Activated CD8-positive, alpha-beta memory T cell treated with anti-CD3 and anti-CD28 coated beads, Interleukin-2, amount 10 ng/mL, durations not matched to agents 7 days and 5 days (primary cell): ENCODE data around the gene SAMD11. TPM values are rescaled to one million over a fixed set of nuclear protein-coding genes. Genes with fewer than 3 reads are reported as not detected.
"Not testable (repeated sequence)": the region's sequence is repeated elsewhere in the genome, so short reads cannot be mapped to it uniquely, and the experiment has no call there.

ENCODE experiments used
- ATAC-seq: fragments of 150-1000 bp; cut with Tn5 transposase; one replicate; pipeline ENCODE4 v1.10.0; 2021; ENCODE audit warnings: moderate library complexity
- CTCF ChIA-PET: fragments of 350-600 bp; sonication (Branson Sonifier 250); formaldehyde crosslinking; loops from one replicate; lab custom pipeline; 2021; ENCODE audit warnings: antibody characterized with exemption; lab: Charles Lee
- DNase-seq: peaks from one replicate; pipeline ENCODE4 v3.0.0-alpha.2; 2020
- H3K27ac Mint-ChIP-seq: one replicate; pipeline ENCODE4 v1.8.0; 2021; ENCODE audit warnings: mild to moderate bottlenecking, mixed read lengths
- H3K27me3 Mint-ChIP-seq: one replicate; pipeline ENCODE4 v1.8.0; 2021; ENCODE audit warnings: mixed read lengths
- H3K36me3 Mint-ChIP-seq: one replicate; pipeline ENCODE4 v1.8.0; 2021; ENCODE audit warnings: mild to moderate bottlenecking, mixed read lengths
- H3K4me1 Mint-ChIP-seq: one replicate; pipeline ENCODE4 v1.8.0; 2021; ENCODE audit warnings: mixed read lengths
- H3K4me3 Mint-ChIP-seq: one replicate; pipeline ENCODE4 v1.8.0; 2021; ENCODE audit warnings: mild to moderate bottlenecking, moderate library complexity, mixed read lengths
- H3K9me3 Mint-ChIP-seq: one replicate; pipeline ENCODE4 v1.8.0; 2022; ENCODE audit warnings: low read depth, mixed read lengths
- total RNA-seq, 2 experiments: library from RNA; stranded (reverse); gene quantifications; one replicate each; pipeline ENCODE4 v1.2.3, GENCODE V29; 2021

SAMD11 gene
- total RNA-seq, 2 experiments from 2014 or later = 0.61 TPM; not detected in 1

GRCh38 chr1:971751-972506 is 48.2 kb downstream of the SAMD11 start:
- Mint-ChIP-seq H3K27ac (no peak overlapping the region), H3K4me1 (peaks cover 7% of the 10 kb centered on the region), H3K36me3 (no peaks in the 10 kb centered on the region), H3K4me3 (no peak overlapping the region), H3K9me3 (no peaks in the 10 kb centered on the region), H3K27me3 (peaks cover 10% of the 10 kb centered on the region)
- CTCF ChIA-PET = interaction anchor here (1.3 to 2.4 kb wide), 2 partner anchors 9 to 12 kb away, joined by 3 to 9 read pairs; no protein-coding TSS in a partner anchor
- ATAC-seq = no peak
- DNase-seq = no peak

GRCh38 chr1:972726-973458 is 49.2 kb downstream of the SAMD11 start:
- ATAC-seq = no peak
- H3K27me3 Mint-ChIP-seq = peaks cover 10% of the 10 kb centered on the region
- no peak overlapping the region for H3K27ac Mint-ChIP-seq
- H3K4me1 Mint-ChIP-seq = peaks cover 2% of the 10 kb centered on the region
- DNase-seq = no peak
- no peaks in the 10 kb centered on the region for H3K9me3 Mint-ChIP-seq
- no peak overlapping the region for H3K4me3 Mint-ChIP-seq
- CTCF ChIA-PET = interaction anchor here (2.4 kb wide), 1 partner anchor 11 kb away, joined by 9 read pairs; no protein-coding TSS in a partner anchor
- no peaks in the 10 kb centered on the region for H3K36me3 Mint-ChIP-seq

GRCh38 chr1:973459-974292 is 50.0 kb downstream of the SAMD11 start:
- no peak for ATAC-seq
- H3K4me1 Mint-ChIP-seq = peaks cover 6% of the 10 kb centered on the region
- CTCF ChIA-PET = interaction anchor here (2.4 kb wide), 1 partner anchor 10 kb away, joined by 9 read pairs; no protein-coding TSS in a partner anchor
- H3K9me3 Mint-ChIP-seq = no peaks in the 10 kb centered on the region
- peaks cover 8% of the 10 kb centered on the region for H3K27me3 Mint-ChIP-seq
- no peak overlapping the region for H3K27ac Mint-ChIP-seq
- H3K4me3 Mint-ChIP-seq = no peak overlapping the region
- DNase-seq = no peak
- H3K36me3 Mint-ChIP-seq = no peaks in the 10 kb centered on the region

- Mint-ChIP-seq H3K4me3 (no peak overlapping the region), H3K27ac (no peak overlapping the region)
- CTCF ChIA-PET = no interaction called here
Observed at GRCh38 chr1:974293-974640, 50.5 kb downstream of the SAMD11 start.

GRCh38 chr1:974687-975328 is 51.1 kb downstream of the SAMD11 start:
- Mint-ChIP-seq H3K36me3 (no peaks in the 10 kb centered on the region), H3K9me3 (no peaks in the 10 kb centered on the region), H3K27ac (no peak overlapping the region), H3K27me3 (peaks cover 4% of the 10 kb centered on the region), H3K4me1 (peaks cover 6% of the 10 kb centered on the region), H3K4me3 (no peak overlapping the region)
- CTCF ChIA-PET = interaction anchor here (1.1 to 1.9 kb wide), 3 partner anchors 8 to 70 kb away, joined by 4 to 10 read pairs (median 5); partner anchors contain the start of gene PLEKHN1
- ATAC-seq = no peak
- DNase-seq = no peak

More at GRCh38 chr1:974293-974640, 50.5 kb downstream of the SAMD11 start:
- DNase-seq (no peak), ATAC-seq (no peak)
- Mint-ChIP-seq H3K4me1 (peaks cover 6% of the 10 kb centered on the region), H3K27me3 (peaks cover 6% of the 10 kb centered on the region), H3K9me3 (no peaks in the 10 kb centered on the region), H3K36me3 (no peaks in the 10 kb centered on the region)

GRCh38 chr1:975365-975764 is 51.6 kb downstream of the SAMD11 start:
- no peaks in the 10 kb centered on the region for H3K36me3 Mint-ChIP-seq
- peaks cover 4% of the 10 kb centered on the region for H3K27me3 Mint-ChIP-seq
- CTCF ChIA-PET = interaction anchor here (1.1 to 1.9 kb wide), 6 partner anchors 9 to 106 kb away, joined by 3 to 10 read pairs (median 4); partner anchors contain the start of gene PLEKHN1
- no peak overlapping the region for H3K4me3 Mint-ChIP-seq
- ATAC-seq (no peak), DNase-seq (no peak)
- H3K9me3 Mint-ChIP-seq = no peaks in the 10 kb centered on the region
- peaks cover 6% of the 10 kb centered on the region for H3K4me1 Mint-ChIP-seq
- H3K27ac Mint-ChIP-seq = no peak overlapping the region

GRCh38 chr1:975896-976683 is 52.4 kb downstream of the SAMD11 start:
- Mint-ChIP-seq H3K27ac (no peak overlapping the region), H3K4me3 (no peak overlapping the region), H3K4me1 (peaks cover 6% of the 10 kb centered on the region), H3K9me3 (no peaks in the 10 kb centered on the region), H3K36me3 (no peaks in the 10 kb centered on the region), H3K27me3 (peaks cover 4% of the 10 kb centered on the region)
- CTCF ChIA-PET = interaction anchor here (1.0 to 1.9 kb wide), 8 partner anchors 8 to 106 kb away, joined by 3 to 10 read pairs (median 5); partner anchors contain the start of gene PLEKHN1
- no peak for DNase-seq
- ATAC-seq = peak; percentile 68

GRCh38 chr1:976791-977190 is 53.1 kb downstream of the SAMD11 start:
- not testable (repeated sequence) for H3K27me3 Mint-ChIP-seq, ATAC-seq, H3K9me3 Mint-ChIP-seq, H3K4me3 Mint-ChIP-seq, H3K27ac Mint-ChIP-seq, H3K36me3 Mint-ChIP-seq, H3K4me1 Mint-ChIP-seq, DNase-seq
- CTCF ChIA-PET = interaction anchor here (1.0 to 1.9 kb wide), 6 partner anchors 18 to 107 kb away, joined by 3 to 10 read pairs (median 5); no protein-coding TSS in a partner anchor

GRCh38 chr1:978069-978834 is 54.5 kb downstream of the SAMD11 start:
- Mint-ChIP-seq H3K9me3 (no peaks in the 10 kb centered on the region), H3K27me3 (peaks cover 13% of the 10 kb centered on the region), H3K4me3 (no peak overlapping the region)

GRCh38 chr1:978835-979743 is 55.4 kb downstream of the SAMD11 start:
- peaks cover 16% of the 10 kb centered on the region for H3K27me3 Mint-ChIP-seq
- CTCF ChIA-PET = interaction anchor here (6.9 kb wide), 1 partner anchor 85 kb away, joined by 64 read pairs; no protein-coding TSS in a partner anchor
- no peak overlapping the region for H3K27ac Mint-ChIP-seq
- H3K4me3 Mint-ChIP-seq = no peak overlapping the region
- H3K9me3 Mint-ChIP-seq = no peaks in the 10 kb centered on the region
- no peaks in the 10 kb centered on the region for H3K36me3 Mint-ChIP-seq
- H3K4me1 Mint-ChIP-seq = peaks cover 6% of the 10 kb centered on the region
- DNase-seq = no peak
- no peak for ATAC-seq

More at GRCh38 chr1:978069-978834, 54.5 kb downstream of the SAMD11 start:
- no peak overlapping the region for H3K27ac Mint-ChIP-seq
- no peak for DNase-seq
- no peak for ATAC-seq
- CTCF ChIA-PET = no interaction called here
- no peaks in the 10 kb centered on the region for H3K36me3 Mint-ChIP-seq
- H3K4me1 Mint-ChIP-seq = peaks cover 6% of the 10 kb centered on the region

GRCh38 chr1:979744-980072 is 56.0 kb downstream of the SAMD11 start:
- Mint-ChIP-seq H3K4me1 (peaks cover 6% of the 10 kb centered on the region), H3K27ac (no peak overlapping the region), H3K27me3 (peaks cover 16% of the 10 kb centered on the region), H3K9me3 (no peaks in the 10 kb centered on the region), H3K36me3 (no peaks in the 10 kb centered on the region), H3K4me3 (no peak overlapping the region)
- CTCF ChIA-PET = interaction anchor here (6.9 kb wide), 1 partner anchor 85 kb away, joined by 64 read pairs; no protein-coding TSS in a partner anchor
- DNase-seq = no peak
- ATAC-seq = no peak
